Right atrium auricular region (tissue), 2 donors: ENCODE results near the gene RANBP3L. TPM values are rescaled to one million over a fixed set of nuclear protein-coding genes. Genes with fewer than 3 reads are reported as not detected.
"Not testable (repeated sequence)": the region's sequence is repeated elsewhere in the genome, so short reads cannot be mapped to it uniquely, and the experiment has no call there.

Experiments
- DNase-seq: peaks from one replicate; pipeline ENCODE4 v3.0.0-alpha.2; 2019; ENCODE audit warnings: low spot score
- H3K27ac ChIP-seq, 2 donors: fragments of 200-600 bp; sonication (generic); 1 replicate in 1 of 2; 2 replicates in 1 of 2; pipeline ENCODE4 v1.5.1; 2016 to 2019
- H3K27me3 ChIP-seq, 2 donors: fragments of 200-600 bp; sonication (generic); one replicate each; pipeline versions ENCODE4 v1.5.1 to v1.6.0; 2017 to 2019
- H3K36me3 ChIP-seq: fragments of 200-600 bp; sonication (generic); one replicate; pipeline ENCODE4 v1.5.1; 2016
- H3K4me1 ChIP-seq, 2 donors: fragments of 200-600 bp; sonication (generic); one replicate each; pipeline versions ENCODE4 v1.5.1 to v1.6.0; 2017 to 2019
- H3K4me3 ChIP-seq, 2 donors: fragments of 200-600 bp; sonication (generic); 1 replicate in 1 of 2; 2 replicates in 1 of 2; pipeline ENCODE4 v1.5.1; 2017 to 2019; ENCODE audit warnings: mild to moderate bottlenecking in 1 of 2, moderate library complexity in 1 of 2
- H3K9me3 ChIP-seq, 2 donors: fragments of 200-600 bp; sonication (generic); one replicate each; pipeline ENCODE4 v1.5.1; 2019
- total RNA-seq, 2 donors: library from RNA; depleted of rRNA; stranded (reverse); fragments of >200 nt; gene quantifications; one replicate each; pipeline ENCODE4 v1.1.0, GENCODE V29; 2016
- TF ChIP-seq, protein P1 (sequence below), 2 donors: fragments of 200-600 bp; sonication (generic); IDR thresholded peaks; one replicate each; pipeline ENCODE4 v1.5.1; 2019; ENCODE audit warnings: antibody characterized with exemption in 2 of 2

RANBP3L gene
- total RNA-seq, 2 donors from 2014 or later: 0.98 to 1.7 TPM

DNA sequence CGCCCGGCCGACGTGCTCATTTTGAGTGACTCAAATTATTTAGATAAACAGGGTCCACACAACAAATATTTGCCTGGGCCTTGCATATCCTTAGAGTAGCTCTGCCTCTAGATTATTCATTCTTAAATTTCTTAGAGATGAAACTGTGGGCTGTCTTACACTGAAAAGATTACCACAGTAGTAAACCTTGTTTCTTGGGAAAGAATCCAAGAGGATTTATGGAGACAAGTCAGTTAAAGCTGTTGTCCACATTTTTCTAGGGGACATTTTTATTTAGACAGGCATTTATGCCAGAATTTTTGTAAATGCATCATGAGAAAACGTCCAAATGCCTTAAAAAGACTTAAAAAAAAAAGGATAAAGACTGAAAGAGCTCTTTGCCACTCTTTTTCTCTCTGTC is 32.6 kb upstream of the RANBP3L start:
- H3K27me3 ChIP-seq: no peaks in the 10 kb centered on the region
- H3K4me3 ChIP-seq: no peak overlapping the region
- DNase-seq: no peak
- no peak overlapping the region for H3K27ac ChIP-seq
- H3K4me1 ChIP-seq: no peaks in the 10 kb centered on the region
- TF ChIP-seq, protein P1, sequence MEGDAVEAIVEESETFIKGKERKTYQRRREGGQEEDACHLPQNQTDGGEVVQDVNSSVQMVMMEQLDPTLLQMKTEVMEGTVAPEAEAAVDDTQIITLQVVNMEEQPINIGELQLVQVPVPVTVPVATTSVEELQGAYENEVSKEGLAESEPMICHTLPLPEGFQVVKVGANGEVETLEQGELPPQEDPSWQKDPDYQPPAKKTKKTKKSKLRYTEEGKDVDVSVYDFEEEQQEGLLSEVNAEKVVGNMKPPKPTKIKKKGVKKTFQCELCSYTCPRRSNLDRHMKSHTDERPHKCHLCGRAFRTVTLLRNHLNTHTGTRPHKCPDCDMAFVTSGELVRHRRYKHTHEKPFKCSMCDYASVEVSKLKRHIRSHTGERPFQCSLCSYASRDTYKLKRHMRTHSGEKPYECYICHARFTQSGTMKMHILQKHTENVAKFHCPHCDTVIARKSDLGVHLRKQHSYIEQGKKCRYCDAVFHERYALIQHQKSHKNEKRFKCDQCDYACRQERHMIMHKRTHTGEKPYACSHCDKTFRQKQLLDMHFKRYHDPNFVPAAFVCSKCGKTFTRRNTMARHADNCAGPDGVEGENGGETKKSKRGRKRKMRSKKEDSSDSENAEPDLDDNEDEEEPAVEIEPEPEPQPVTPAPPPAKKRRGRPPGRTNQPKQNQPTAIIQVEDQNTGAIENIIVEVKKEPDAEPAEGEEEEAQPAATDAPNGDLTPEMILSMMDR (IDR thresholded peaks at IDR 0.05): no peak
- H3K9me3 ChIP-seq: no peaks in the 10 kb centered on the region
- H3K36me3 ChIP-seq: no peaks in the 10 kb centered on the region

DNA sequence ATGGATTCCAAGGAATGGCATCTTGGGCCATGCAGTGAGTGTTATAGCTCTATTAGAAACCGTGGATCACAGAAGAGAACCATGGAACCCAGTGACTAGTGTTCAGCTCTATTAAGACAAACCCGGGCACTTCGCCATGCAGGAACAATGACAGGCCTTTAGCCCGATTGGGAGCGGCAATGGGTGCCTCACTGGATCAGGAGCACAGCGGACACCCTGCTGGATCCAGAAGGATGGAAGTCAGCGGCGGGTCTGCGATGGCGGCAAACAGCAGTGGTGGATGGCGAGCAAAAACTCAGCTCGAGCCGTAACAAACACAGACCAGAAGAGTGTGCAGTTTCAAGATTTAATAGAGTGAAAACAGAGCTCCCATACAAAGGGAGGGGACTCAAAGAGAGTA is 31.0 kb upstream of the RANBP3L start:
- not testable (repeated sequence) for H3K9me3 ChIP-seq, DNase-seq, H3K4me1 ChIP-seq, H3K4me3 ChIP-seq, H3K27ac ChIP-seq, H3K36me3 ChIP-seq, H3K27me3 ChIP-seq

DNA sequence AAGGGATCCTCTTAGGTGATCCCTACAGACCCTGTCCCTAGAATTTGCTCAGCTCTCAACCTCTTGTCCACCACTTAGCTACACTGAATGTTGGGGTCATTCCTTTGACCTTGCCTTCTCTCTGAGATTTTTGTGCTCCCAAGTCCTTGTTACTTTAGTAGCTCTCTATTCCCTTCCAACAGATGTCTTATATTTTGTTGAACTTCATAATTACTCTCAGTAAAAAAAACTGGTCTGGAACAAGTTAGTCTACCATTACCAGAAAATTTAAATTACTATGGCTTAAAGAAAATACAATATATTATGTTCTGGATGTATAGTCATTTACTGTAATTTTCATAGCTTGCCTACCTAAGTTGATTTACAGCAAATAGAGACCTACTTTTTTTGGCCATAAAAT is 23.5 kb upstream of the RANBP3L start:
- no peaks in the 10 kb centered on the region for H3K36me3 ChIP-seq
- no peak for DNase-seq
- no peaks in the 10 kb centered on the region for H3K4me1 ChIP-seq
- no peak overlapping the region for H3K4me3 ChIP-seq
- no peaks in the 10 kb centered on the region for H3K27me3 ChIP-seq
- TF ChIP-seq, protein P1 (IDR thresholded peaks at IDR 0.05): no peak
- no peak overlapping the region for H3K27ac ChIP-seq
- H3K9me3 ChIP-seq: peaks cover 0 to 4% of the 10 kb centered on the region in 2 donors

DNA sequence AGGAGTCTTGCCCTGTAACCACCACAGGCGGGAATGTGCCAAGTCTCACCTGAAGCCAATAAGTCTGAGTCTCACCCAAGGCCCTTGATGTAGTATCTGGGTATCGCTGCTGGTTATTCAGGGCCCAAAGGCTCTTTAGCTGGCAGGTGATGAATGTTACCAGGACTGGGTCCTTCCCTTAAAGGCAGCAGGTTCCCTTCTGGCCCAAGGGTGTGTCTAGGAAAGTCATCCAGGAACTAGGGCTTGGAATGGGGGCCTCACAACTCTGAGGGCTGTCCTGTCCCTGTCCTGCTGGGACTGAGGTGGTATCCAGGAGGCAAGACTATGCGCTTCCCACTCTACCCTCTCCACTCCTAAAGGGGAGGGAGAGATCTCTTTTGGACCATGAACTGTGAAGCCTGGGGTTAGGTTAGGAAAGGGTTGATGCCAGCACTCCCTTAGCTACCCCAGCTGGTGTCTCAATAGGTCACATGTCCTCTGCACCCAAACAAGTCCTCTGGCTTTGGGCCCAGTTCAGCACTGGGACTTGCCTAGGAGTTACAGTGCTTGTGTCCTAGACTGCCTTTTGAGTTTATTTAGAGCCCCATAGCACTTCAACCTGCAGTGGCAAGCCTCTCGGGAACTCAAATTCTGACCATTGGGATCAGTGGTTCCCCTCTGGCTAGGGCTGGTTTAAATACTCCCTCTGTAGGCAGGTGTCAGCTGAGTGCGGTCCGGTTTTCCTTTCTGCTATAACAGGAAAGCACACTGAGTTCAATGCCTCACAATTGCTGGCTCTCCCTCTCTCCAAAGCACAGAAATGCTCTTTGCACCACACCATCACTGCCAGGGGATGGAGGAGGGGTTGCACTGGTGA is 22.5 kb upstream of the RANBP3L start:
- Histone ChIP-seq H3K27ac (no peak overlapping the region), H3K9me3 (peaks cover 0 to 4% of the 10 kb centered on the region in 2 donors)

DNA sequence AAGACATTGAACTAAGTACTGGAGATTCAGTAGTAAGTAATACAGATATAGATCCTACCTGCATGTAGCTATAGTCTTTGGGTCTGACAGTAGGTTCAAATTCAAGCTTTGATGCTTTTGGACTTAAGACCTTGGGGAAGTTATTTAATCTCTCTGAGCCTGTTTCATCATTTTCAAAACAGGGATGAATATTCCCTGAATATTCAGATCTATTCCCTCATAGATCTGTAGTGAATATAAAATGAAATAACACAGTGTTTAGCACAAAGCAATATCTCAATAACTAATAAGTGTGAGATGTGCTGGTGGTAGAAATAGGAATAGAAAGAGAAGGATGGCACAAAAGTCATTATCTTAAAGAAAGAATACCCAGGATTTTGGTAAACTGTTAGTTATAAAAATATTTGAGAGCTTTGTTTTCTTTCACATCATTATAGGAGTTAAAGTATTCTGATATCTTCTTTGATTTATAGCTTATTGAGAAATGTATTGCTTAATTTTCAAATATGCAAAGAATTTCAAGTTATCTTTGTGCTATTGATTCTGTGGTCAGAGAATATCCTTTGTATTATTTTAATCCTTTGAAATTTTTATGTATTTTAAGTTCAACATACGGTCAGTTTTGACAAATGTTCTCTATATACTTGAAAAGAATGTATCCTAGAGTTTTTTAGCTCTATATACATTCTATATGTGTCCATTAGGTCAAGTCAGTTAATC is 11.4 kb upstream of the RANBP3L start:
- H3K36me3 ChIP-seq: no peaks in the 10 kb centered on the region
- no peaks in the 10 kb centered on the region for H3K27me3 ChIP-seq
- H3K4me1 ChIP-seq: no peaks in the 10 kb centered on the region
- TF ChIP-seq, protein P1 (IDR thresholded peaks at IDR 0.05): no peak
- H3K27ac ChIP-seq: no peak overlapping the region
- no peak overlapping the region for H3K4me3 ChIP-seq
- no peak for DNase-seq
- H3K9me3 ChIP-seq: no peaks in the 10 kb centered on the region

More for the DNA sequence above, 22.5 kb upstream of the RANBP3L start:
- H3K4me1 ChIP-seq: no peaks in the 10 kb centered on the region
- H3K27me3 ChIP-seq: no peaks in the 10 kb centered on the region
- TF ChIP-seq, protein P1 (IDR thresholded peaks at IDR 0.05): no peak
- no peak overlapping the region for H3K4me3 ChIP-seq
- no peaks in the 10 kb centered on the region for H3K36me3 ChIP-seq
- no peak for DNase-seq

DNA sequence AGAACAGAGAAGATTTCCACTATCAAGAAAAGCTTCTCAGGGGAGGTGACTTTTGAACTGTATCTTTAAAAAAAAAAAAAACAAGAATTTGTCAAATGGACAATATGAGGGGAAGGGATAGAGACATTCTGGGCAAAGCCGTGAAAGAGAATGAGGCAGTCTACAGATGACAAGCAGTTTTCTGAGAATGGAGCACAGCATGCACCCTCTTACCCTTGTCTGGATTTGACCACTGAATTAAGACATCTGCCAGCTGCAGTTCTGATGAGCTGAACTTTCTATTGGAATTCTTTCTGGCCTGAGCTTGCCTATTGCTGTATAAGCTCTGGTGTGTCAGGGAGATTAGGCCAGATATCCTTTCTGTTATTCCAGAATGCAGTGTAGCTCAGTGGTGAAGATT is 10.3 kb upstream of the RANBP3L start:
- Histone ChIP-seq H3K4me3 (no peak overlapping the region), H3K36me3 (no peaks in the 10 kb centered on the region), H3K27ac (no peak overlapping the region), H3K27me3 (no peaks in the 10 kb centered on the region), H3K4me1 (no peaks in the 10 kb centered on the region), H3K9me3 (no peaks in the 10 kb centered on the region)
- TF ChIP-seq, protein P1 (IDR thresholded peaks at IDR 0.05): no peak
- no peak for DNase-seq
